Activated CD4-positive, alpha-beta T cell treated with anti-CD3 and anti-CD28 coated beads, Interleukin-2, amount 50 U/mL, for 24 hours (primary cell): ENCODE data around the gene PDIA3.
"Not testable (repeated sequence)": the region's sequence is repeated elsewhere in the genome, so short reads cannot be mapped to it uniquely, and the experiment has no call there.

ENCODE experiments used
- DNase-seq, 2 donors: peaks; one replicate each; pipeline ENCODE4 v3.0.0-alpha.2; 2020; ENCODE audit warnings: low read depth in 1 of 2, low spot score in 1 of 2

The PDIA3 gene

GRCh38 chr15:43808960-43809678 lies 62.9 kb downstream of the PDIA3 start:
- DNase-seq: no peak

- not testable (repeated sequence) for DNase-seq
Observed at GRCh38 chr15:43815064-43815463, 68.8 kb downstream of the PDIA3 start.

GRCh38 chr15:43821505-43821904 lies 75.3 kb downstream of the PDIA3 start:
- DNase-seq: no peak
